ENCODE measurements around the gene VSIG4. TPM values are rescaled to one million over a fixed set of nuclear protein-coding genes. Genes with fewer than 3 reads are reported as not detected.

VSIG4 gene
- total RNA-seq, 2 donors from 2014 or later = 28.0 to 71.6 TPM

MicroRNA genes within 50 kb of the gene (microRNA counts, 767-probe panel; counts per million panel counts)
- 4,262 to 10,074 counts per million in 2 donors for microRNA hsa-miR-223-3p

Other genes with a start within 250 kb of the VSIG4 start
- gene HEPH, start 124.2 kb upstream of the VSIG4 start, total RNA-seq = 10 to 100 TPM; 45.5 to 61.5 TPM